A549 (cell line): ENCODE data around the gene NTRK2. TPM values are rescaled to one million over a fixed set of nuclear protein-coding genes. Genes with fewer than 3 reads are reported as not detected.

Source experiments
- ATAC-seq, 2 experiments: fragments of 200-7000 bp in 1 of 2; fragments of >200 bp in 1 of 2; cut with Nextera tagmentation in 1 of 2; cut with Tn5 transposase in 1 of 2; 3 replicates each; pipeline versions ENCODE4 v1.8.0 to v1.9.1; 2018 to 2020; ENCODE audit warnings: mild to moderate bottlenecking in 1 of 2, moderate library complexity in 1 of 2
- CTCF ChIA-PET: fragments of 300-600 bp; sonication (Branson Sonifier 250); formaldehyde crosslinking; extraction: SDS; loops from one replicate; lab custom pipeline; 2021; ENCODE audit warnings: antibody characterized with exemption, inconsistent platforms; lab: Yijun Ruan, JAX
- POLR2A ChIA-PET: fragments of 350-600 bp; formaldehyde crosslinking; extraction: SDS; loops from one replicate; lab custom pipeline; 2021; ENCODE audit warnings: antibody characterized with exemption, inconsistent platforms; lab: Yijun Ruan, JAX
- DNase-seq, 2 experiments: peaks; one replicate each; pipeline versions ENCODE4 v3.0.0 to v3.0.0-alpha.2; 2011 to 2016; ENCODE audit warnings: low read depth in 1 of 2, low spot score in 1 of 2
- FAIRE-seq: peaks from 2 replicates; lab custom pipeline; 2011; peaks lifted over from hg19 to GRCh38; lab: Jason Lieb, UNC
- H3K27ac ChIP-seq, 2 experiments: fragments of >200 bp; sonication (Bioruptor Twin); formaldehyde crosslinking; 3 replicates each; pipeline ENCODE4 v1.5.1; 2016 to 2017
- H3K4me1 ChIP-seq: fragments of >200 bp; sonication (Bioruptor Twin); formaldehyde crosslinking; 3 replicates; pipeline ENCODE4 v1.6.1; 2016
- H3K4me2 ChIP-seq: fragments of >200 bp; sonication (Bioruptor Twin); formaldehyde crosslinking; 3 replicates; pipeline ENCODE4 v1.6.1; 2016
- H3K4me3 ChIP-seq: fragments of >200 bp; sonication (Bioruptor Twin); formaldehyde crosslinking; 3 replicates; pipeline ENCODE4 v1.5.1; 2016
- H3K9me3 ChIP-seq: fragments of >200 bp; sonication (Bioruptor Twin); formaldehyde crosslinking; 3 replicates; pipeline ENCODE4 v1.6.1; 2016
- ATOH8 ChIP-seq: fragments of 250-450 bp; sonication (Bioruptor Pico); IDR thresholded peaks from 2 replicates; pipeline ENCODE4 v1.5.0; 2020; ENCODE audit warnings: low read depth, mild to moderate bottlenecking, moderate library complexity
- CHD2 ChIP-seq: fragments of 150-350 bp; IDR thresholded peaks from 2 replicates; pipeline ENCODE4 v1.6.1; 2014; ENCODE audit warnings: low read length; ENCODE audit not compliant: partially characterized antibody
- CHD4 ChIP-seq: fragments of 200-600 bp; sonication (generic); IDR thresholded peaks from 2 replicates; pipeline ENCODE4 v1.6.1; 2016; ENCODE audit warnings: antibody characterized with exemption, mild to moderate bottlenecking, borderline replicate concordance
- EHMT2 ChIP-seq: fragments of 200-600 bp; sonication (generic); IDR thresholded peaks from 2 replicates; pipeline ENCODE4 v1.6.1; 2016; ENCODE audit warnings: antibody characterized with exemption, low read depth, mild to moderate bottlenecking, moderate library complexity
- FOSL2 ChIP-seq, 2 experiments: fragments of 450-650 bp in 1 of 2; fragments of >200 bp in 1 of 2; sonication (Bioruptor Twin) in 1 of 2; formaldehyde crosslinking; IDR thresholded peaks; 2 replicates each; pipeline versions ENCODE4 v1.5.0 to v1.6.1; 2016 to 2020; ENCODE audit warnings: mild to moderate bottlenecking in 1 of 2, moderate library complexity in 1 of 2
- FOXS1 ChIP-seq: fragments of 250-450 bp; sonication (Bioruptor Pico); IDR thresholded peaks from 2 replicates; pipeline ENCODE4 v1.5.0; 2020; ENCODE audit warnings: mild to moderate bottlenecking, moderate library complexity
- HDAC2 ChIP-seq: fragments of 200-600 bp; sonication (generic); IDR thresholded peaks from 2 replicates; pipeline ENCODE4 v1.6.1; 2016
- HEYL ChIP-seq: fragments of 250-450 bp; sonication (Bioruptor Pico); IDR thresholded peaks from 2 replicates; pipeline ENCODE4 v1.8.0; 2021; ENCODE audit warnings: mild to moderate bottlenecking, moderate library complexity
- MAFK ChIP-seq: fragments of 450-650 bp; IDR thresholded peaks from 2 replicates; pipeline ENCODE4 v1.6.1; 2014; ENCODE audit not compliant: partially characterized antibody
- MAZ ChIP-seq: fragments of 150-350 bp; IDR thresholded peaks from 2 replicates; pipeline ENCODE4 v1.6.1; 2014; ENCODE audit warnings: antibody characterized with exemption, low read depth, low read length, borderline replicate concordance
- NR3C1 ChIP-seq: fragments of >200 bp; sonication (Bioruptor Twin); formaldehyde crosslinking; IDR thresholded peaks from 3 replicates; pipeline ENCODE4 v1.6.1; 2017
- PHF8 ChIP-seq: fragments of 200-600 bp; sonication (generic); IDR thresholded peaks from 2 replicates; pipeline ENCODE4 v1.6.1; 2016; ENCODE audit warnings: low read depth, mild to moderate bottlenecking, antibody characterized with exemption, moderate library complexity, borderline replicate concordance
- POLR2A ChIP-seq: IDR thresholded peaks from 2 replicates; pipeline ENCODE4 v1.6.1; 2012; ENCODE audit warnings: mild to moderate bottlenecking, low read length
- RARB ChIP-seq: fragments of 250-450 bp; sonication (Bioruptor Pico); IDR thresholded peaks from 2 replicates; pipeline ENCODE4 v1.8.0; 2021; ENCODE audit warnings: mild to moderate bottlenecking, moderate library complexity
- RCOR1 ChIP-seq: fragments of 150-350 bp; IDR thresholded peaks from 2 replicates; pipeline ENCODE4 v1.6.1; 2014; ENCODE audit warnings: antibody characterized with exemption, low read length, low read depth
- TFCP2L1 ChIP-seq: fragments of 250-450 bp; sonication (Bioruptor Pico); IDR thresholded peaks from 2 replicates; pipeline ENCODE4 v1.5.0; 2021; ENCODE audit warnings: mild to moderate bottlenecking
- ZSCAN20 ChIP-seq: fragments of 250-450 bp; sonication (Bioruptor Pico); IDR thresholded peaks from 2 replicates; pipeline ENCODE4 v1.8.0; 2022; ENCODE audit warnings: mild to moderate bottlenecking, moderate library complexity
- WGBS: methylation state at CpG from one replicate; pipeline ENCODE4 v1.1.6; 2017; ENCODE audit errors: missing lambda C conversion rate; 5-methylcytosine and 5-hydroxymethylcytosine counted together
- polyA plus RNA-seq, 4 experiments: library from polyadenylated mRNA; depleted of rRNA in 3 of 4; stranded (reverse); fragments of >200 nt; fragmentation: RNase III in 1 of 4; extraction: RNeasy Plus Mini Kit Qiagen cat#74134 plus additional on column Dnase treatment in 1 of 4; gene quantifications; 2 replicates in 3 of 4; 3 replicates in 1 of 4; pipeline ENCODE4 v1.2.3, GENCODE V29; 2011 to 2017
- TF ChIP-seq, protein P1 (sequence below): fragments of 250-450 bp; sonication (Bioruptor Pico); IDR thresholded peaks from 2 replicates; pipeline ENCODE4 v1.5.0; 2021; ENCODE audit warnings: mild to moderate bottlenecking, moderate library complexity, borderline replicate concordance
- TF ChIP-seq, protein P2 (sequence below): fragments of 200-600 bp; sonication (generic); IDR thresholded peaks from 2 replicates; pipeline ENCODE4 v1.6.1; 2016; ENCODE audit warnings: antibody characterized with exemption, mild to moderate bottlenecking, moderate library complexity
- TF ChIP-seq, protein P3 (sequence below): IDR thresholded peaks from 2 replicates; pipeline ENCODE4 v1.6.1; 2012; ENCODE audit warnings: low read depth, borderline replicate concordance

NTRK2 gene
- polyA plus RNA-seq, 2 of the 4 experiments (the other 2 are of a cell fraction) = 0.03 TPM

DNA sequence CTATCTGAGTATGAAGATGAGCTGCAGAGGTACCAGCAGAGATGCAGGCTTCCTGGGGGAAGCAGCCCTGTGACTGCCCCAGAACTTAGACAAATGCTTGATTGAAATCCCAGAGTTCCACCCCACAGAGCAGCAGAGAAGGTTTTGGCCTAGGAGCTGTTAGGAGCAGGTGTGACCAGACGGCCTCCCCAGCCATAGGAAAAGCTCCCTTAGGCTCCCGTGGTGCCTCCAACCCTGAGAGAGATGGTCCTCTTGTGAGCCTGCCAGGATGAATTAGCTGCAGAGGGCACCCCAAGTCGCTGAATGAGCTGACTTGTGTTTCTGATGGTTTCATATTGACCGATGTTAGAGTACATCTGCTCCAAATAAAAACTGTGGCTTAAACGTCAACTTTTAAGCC is 22.1 kb downstream of the NTRK2 start:
- Histone ChIP-seq H3K4me3 (no peak overlapping the region), H3K9me3 (no peaks in the 10 kb centered on the region), H3K4me1 (no peaks in the 10 kb centered on the region), H3K27ac (no peak overlapping the region), H3K4me2 (no peak overlapping the region)
- DNase-seq (no peak), ATAC-seq (no peak), FAIRE-seq (no peak)
- POLR2A ChIA-PET = no interaction called here
- 34% methylated on average over 5 of the region's 5 CpGs for WGBS
- TF ChIP-seq CHD2 = no peak
- TF ChIP-seq MAFK = no peak
- TF ChIP-seq RARB = no peak
- no peak for TF ChIP-seq HDAC2
- no peak for TF ChIP-seq ZSCAN20 (CRISPR knock-in tag)
- no peak for TF ChIP-seq FOXS1 (CRISPR knock-in tag)
- TF ChIP-seq, protein P1, sequence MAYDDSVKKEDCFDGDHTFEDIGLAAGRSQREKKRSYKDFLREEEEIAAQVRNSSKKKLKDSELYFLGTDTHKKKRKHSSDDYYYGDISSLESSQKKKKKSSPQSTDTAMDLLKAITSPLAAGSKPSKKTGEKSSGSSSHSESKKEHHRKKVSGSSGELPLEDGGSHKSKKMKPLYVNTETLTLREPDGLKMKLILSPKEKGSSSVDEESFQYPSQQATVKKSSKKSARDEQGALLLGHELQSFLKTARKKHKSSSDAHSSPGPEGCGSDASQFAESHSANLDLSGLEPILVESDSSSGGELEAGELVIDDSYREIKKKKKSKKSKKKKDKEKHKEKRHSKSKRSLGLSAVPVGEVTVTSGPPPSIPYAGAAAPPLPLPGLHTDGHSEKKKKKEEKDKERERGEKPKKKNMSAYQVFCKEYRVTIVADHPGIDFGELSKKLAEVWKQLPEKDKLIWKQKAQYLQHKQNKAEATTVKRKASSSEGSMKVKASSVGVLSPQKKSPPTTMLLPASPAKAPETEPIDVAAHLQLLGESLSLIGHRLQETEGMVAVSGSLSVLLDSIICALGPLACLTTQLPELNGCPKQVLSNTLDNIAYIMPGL (CRISPR knock-in tag) = no peak
- TF ChIP-seq RCOR1 = no peak
- no peak for TF ChIP-seq MAZ
- TF ChIP-seq ATOH8 (CRISPR knock-in tag) = no peak
- TF ChIP-seq CHD4 = no peak
- TF ChIP-seq FOSL2 (IDR thresholded peaks at IDR 0.05) = no peak
- no peak for TF ChIP-seq FOSL2 (CRISPR knock-in tag; IDR thresholded peaks at IDR 0.05)
- no peak for TF ChIP-seq PHF8
- TF ChIP-seq, protein P2, sequence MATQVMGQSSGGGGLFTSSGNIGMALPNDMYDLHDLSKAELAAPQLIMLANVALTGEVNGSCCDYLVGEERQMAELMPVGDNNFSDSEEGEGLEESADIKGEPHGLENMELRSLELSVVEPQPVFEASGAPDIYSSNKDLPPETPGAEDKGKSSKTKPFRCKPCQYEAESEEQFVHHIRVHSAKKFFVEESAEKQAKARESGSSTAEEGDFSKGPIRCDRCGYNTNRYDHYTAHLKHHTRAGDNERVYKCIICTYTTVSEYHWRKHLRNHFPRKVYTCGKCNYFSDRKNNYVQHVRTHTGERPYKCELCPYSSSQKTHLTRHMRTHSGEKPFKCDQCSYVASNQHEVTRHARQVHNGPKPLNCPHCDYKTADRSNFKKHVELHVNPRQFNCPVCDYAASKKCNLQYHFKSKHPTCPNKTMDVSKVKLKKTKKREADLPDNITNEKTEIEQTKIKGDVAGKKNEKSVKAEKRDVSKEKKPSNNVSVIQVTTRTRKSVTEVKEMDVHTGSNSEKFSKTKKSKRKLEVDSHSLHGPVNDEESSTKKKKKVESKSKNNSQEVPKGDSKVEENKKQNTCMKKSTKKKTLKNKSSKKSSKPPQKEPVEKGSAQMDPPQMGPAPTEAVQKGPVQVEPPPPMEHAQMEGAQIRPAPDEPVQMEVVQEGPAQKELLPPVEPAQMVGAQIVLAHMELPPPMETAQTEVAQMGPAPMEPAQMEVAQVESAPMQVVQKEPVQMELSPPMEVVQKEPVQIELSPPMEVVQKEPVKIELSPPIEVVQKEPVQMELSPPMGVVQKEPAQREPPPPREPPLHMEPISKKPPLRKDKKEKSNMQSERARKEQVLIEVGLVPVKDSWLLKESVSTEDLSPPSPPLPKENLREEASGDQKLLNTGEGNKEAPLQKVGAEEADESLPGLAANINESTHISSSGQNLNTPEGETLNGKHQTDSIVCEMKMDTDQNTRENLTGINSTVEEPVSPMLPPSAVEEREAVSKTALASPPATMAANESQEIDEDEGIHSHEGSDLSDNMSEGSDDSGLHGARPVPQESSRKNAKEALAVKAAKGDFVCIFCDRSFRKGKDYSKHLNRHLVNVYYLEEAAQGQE = no peak
- no peak for TF ChIP-seq HEYL (CRISPR knock-in tag)
- TF ChIP-seq POLR2A = no peak
- TF ChIP-seq EHMT2 = no peak
- TF ChIP-seq, protein P3, sequence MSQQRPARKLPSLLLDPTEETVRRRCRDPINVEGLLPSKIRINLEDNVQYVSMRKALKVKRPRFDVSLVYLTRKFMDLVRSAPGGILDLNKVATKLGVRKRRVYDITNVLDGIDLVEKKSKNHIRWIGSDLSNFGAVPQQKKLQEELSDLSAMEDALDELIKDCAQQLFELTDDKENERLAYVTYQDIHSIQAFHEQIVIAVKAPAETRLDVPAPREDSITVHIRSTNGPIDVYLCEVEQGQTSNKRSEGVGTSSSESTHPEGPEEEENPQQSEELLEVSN = no peak
- TF ChIP-seq, all 56 proteins: peak for 0
- CTCF ChIA-PET = no interaction called here

DNA sequence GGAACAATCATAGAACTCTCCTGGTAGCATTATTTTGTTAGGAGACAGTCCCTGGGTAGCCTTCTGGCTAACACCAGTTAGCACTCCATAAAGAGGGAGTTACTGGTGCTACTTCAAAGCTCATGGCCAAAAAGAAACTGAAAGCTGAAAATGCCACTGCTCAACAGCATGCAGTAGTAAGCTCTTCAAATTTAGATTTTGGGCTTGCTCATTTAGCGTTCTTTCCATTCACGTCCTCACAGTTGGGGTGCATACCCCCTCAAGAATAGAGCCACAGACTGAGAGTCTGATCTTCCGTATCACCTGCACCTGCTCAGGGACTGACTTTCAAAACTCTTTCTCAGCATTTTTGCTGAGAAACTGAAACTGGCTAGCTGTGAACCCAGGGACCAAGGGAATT is 24.7 kb downstream of the NTRK2 start:
- no peak for TF ChIP-seq NR3C1
- TF ChIP-seq TFCP2L1 (CRISPR knock-in tag) = no peak
- no peaks in the 10 kb centered on the region for H3K9me3 ChIP-seq
- DNase-seq (no peak), ATAC-seq (no peak), FAIRE-seq (no peak)
- POLR2A ChIA-PET = no interaction called here
- no peaks in the 10 kb centered on the region for H3K4me1 ChIP-seq
- no peak overlapping the region for H3K4me3 ChIP-seq
- no peak overlapping the region for H3K4me2 ChIP-seq
- no peak overlapping the region for H3K27ac ChIP-seq
- 27% methylated on average over 3 of the region's 3 CpGs for WGBS
- CTCF ChIA-PET = interaction anchor here (0.8 to 2.2 kb wide), 8 partner anchors 25 to 731 kb away, joined by 3 to 5 read pairs (median 3); partner anchors contain the start of gene NTRK2
